A549 (cell line): Measurements from ENCODE around the gene ISOC1. TPM values are rescaled to one million over a fixed set of nuclear protein-coding genes. Genes with fewer than 3 reads are reported as not detected.

Source experiments
- ATAC-seq, 2 experiments: fragments of 200-7000 bp in 1 of 2; fragments of >200 bp in 1 of 2; cut with Nextera tagmentation in 1 of 2; cut with Tn5 transposase in 1 of 2; 3 replicates each; pipeline versions ENCODE4 v1.8.0 to v1.9.1; 2018 to 2020; ENCODE audit warnings: mild to moderate bottlenecking in 1 of 2, moderate library complexity in 1 of 2
- CTCF ChIA-PET: fragments of 300-600 bp; sonication (Branson Sonifier 250); formaldehyde crosslinking; extraction: SDS; loops from one replicate; lab custom pipeline; 2021; ENCODE audit warnings: antibody characterized with exemption, inconsistent platforms; lab: Yijun Ruan, JAX
- POLR2A ChIA-PET: fragments of 350-600 bp; formaldehyde crosslinking; extraction: SDS; loops from one replicate; lab custom pipeline; 2021; ENCODE audit warnings: antibody characterized with exemption, inconsistent platforms; lab: Yijun Ruan, JAX
- DNase-seq, 2 experiments: peaks; one replicate each; pipeline versions ENCODE4 v3.0.0 to v3.0.0-alpha.2; 2011 to 2016; ENCODE audit warnings: low read depth in 1 of 2, low spot score in 1 of 2
- FAIRE-seq: peaks from 2 replicates; lab custom pipeline; 2011; peaks lifted over from hg19 to GRCh38; lab: Jason Lieb, UNC
- H3K27ac ChIP-seq, 2 experiments: fragments of >200 bp; sonication (Bioruptor Twin); formaldehyde crosslinking; 3 replicates each; pipeline ENCODE4 v1.5.1; 2016 to 2017
- H3K4me1 ChIP-seq: fragments of >200 bp; sonication (Bioruptor Twin); formaldehyde crosslinking; 3 replicates; pipeline ENCODE4 v1.6.1; 2016
- H3K4me2 ChIP-seq: fragments of >200 bp; sonication (Bioruptor Twin); formaldehyde crosslinking; 3 replicates; pipeline ENCODE4 v1.6.1; 2016
- H3K4me3 ChIP-seq: fragments of >200 bp; sonication (Bioruptor Twin); formaldehyde crosslinking; 3 replicates; pipeline ENCODE4 v1.5.1; 2016
- H3K9me3 ChIP-seq: fragments of >200 bp; sonication (Bioruptor Twin); formaldehyde crosslinking; 3 replicates; pipeline ENCODE4 v1.6.1; 2016
- BHLHE40 ChIP-seq: IDR thresholded peaks from 2 replicates; pipeline ENCODE4 v1.6.1; 2012; ENCODE audit warnings: low read depth, low read length, inconsistent platforms
- CBX2 ChIP-seq: fragments of 200-600 bp; sonication (generic); IDR thresholded peaks from 2 replicates; pipeline ENCODE4 v1.6.1; 2016; ENCODE audit warnings: low read depth, mild to moderate bottlenecking, borderline replicate concordance
- ESRRA ChIP-seq: fragments of 150-350 bp; IDR thresholded peaks from 2 replicates; pipeline ENCODE4 v1.6.1; 2014; ENCODE audit warnings: mild to moderate bottlenecking, low read length, borderline replicate concordance
- FOSB ChIP-seq: fragments of 250-450 bp; sonication (Bioruptor Pico); IDR thresholded peaks from 2 replicates; pipeline ENCODE4 v1.5.0; 2020; ENCODE audit warnings: mild to moderate bottlenecking, moderate library complexity
- FOXS1 ChIP-seq: fragments of 250-450 bp; sonication (Bioruptor Pico); IDR thresholded peaks from 2 replicates; pipeline ENCODE4 v1.5.0; 2020; ENCODE audit warnings: mild to moderate bottlenecking, moderate library complexity
- HOXA7 ChIP-seq: fragments of 250-450 bp; sonication (Bioruptor Pico); IDR thresholded peaks from 2 replicates; pipeline ENCODE4 v1.5.0; 2020; ENCODE audit warnings: mild to moderate bottlenecking, moderate library complexity
- KDM5A ChIP-seq: fragments of 200-600 bp; sonication (generic); IDR thresholded peaks from 2 replicates; pipeline ENCODE4 v1.6.1; 2016; ENCODE audit warnings: antibody characterized with exemption, mild to moderate bottlenecking
- MAFK ChIP-seq: fragments of 450-650 bp; IDR thresholded peaks from 2 replicates; pipeline ENCODE4 v1.6.1; 2014; ENCODE audit not compliant: partially characterized antibody
- MAX ChIP-seq: IDR thresholded peaks from 2 replicates; pipeline ENCODE4 v1.6.1; 2012
- MYC ChIP-seq: IDR thresholded peaks from 2 replicates; pipeline ENCODE4 v1.6.1; 2012; ENCODE audit warnings: mild to moderate bottlenecking, inconsistent platforms, low read length, improper control_type of control experiment, borderline replicate concordance
- NFE2L2 ChIP-seq: fragments of 150-350 bp; conservative IDR thresholded peaks from 2 replicates; pipeline ENCODE4 v1.6.1; 2014; ENCODE audit warnings: low read length
- PHF8 ChIP-seq: fragments of 200-600 bp; sonication (generic); IDR thresholded peaks from 2 replicates; pipeline ENCODE4 v1.6.1; 2016; ENCODE audit warnings: low read depth, mild to moderate bottlenecking, antibody characterized with exemption, moderate library complexity, borderline replicate concordance
- POLR2AphosphoS2 ChIP-seq: conservative IDR thresholded peaks from 2 replicates; pipeline ENCODE4 v1.6.1; 2012; ENCODE audit warnings: low read length, improper control_type of control experiment, inconsistent platforms
- RAD21 ChIP-seq, 2 experiments: fragments of >200 bp in 1 of 2; sonication (Bioruptor Twin) in 1 of 2; formaldehyde crosslinking in 1 of 2; IDR thresholded peaks in 1 of 2; conservative IDR thresholded peaks in 1 of 2; 2 replicates in 1 of 2; 3 replicates in 1 of 2; pipeline ENCODE4 v1.6.1; 2012 to 2018; ENCODE audit warnings: inconsistent platforms in 1 of 2
- RARB ChIP-seq: fragments of 250-450 bp; sonication (Bioruptor Pico); IDR thresholded peaks from 2 replicates; pipeline ENCODE4 v1.8.0; 2021; ENCODE audit warnings: mild to moderate bottlenecking, moderate library complexity
- REST ChIP-seq: fragments of 200-600 bp; sonication (generic); IDR thresholded peaks from 2 replicates; pipeline ENCODE4 v1.6.1; 2016; ENCODE audit warnings: antibody characterized with exemption, mild to moderate bottlenecking, moderate library complexity
- TFCP2L1 ChIP-seq: fragments of 250-450 bp; sonication (Bioruptor Pico); IDR thresholded peaks from 2 replicates; pipeline ENCODE4 v1.5.0; 2021; ENCODE audit warnings: mild to moderate bottlenecking
- ZC3H11A ChIP-seq: fragments of 450-650 bp; IDR thresholded peaks from 2 replicates; pipeline ENCODE4 v1.6.1; 2014; ENCODE audit warnings: antibody characterized with exemption, mild to moderate bottlenecking
- ZSCAN20 ChIP-seq: fragments of 250-450 bp; sonication (Bioruptor Pico); IDR thresholded peaks from 2 replicates; pipeline ENCODE4 v1.8.0; 2022; ENCODE audit warnings: mild to moderate bottlenecking, moderate library complexity
- WGBS: methylation state at CpG from one replicate; pipeline ENCODE4 v1.1.6; 2017; ENCODE audit errors: missing lambda C conversion rate; 5-methylcytosine and 5-hydroxymethylcytosine counted together
- polyA plus RNA-seq, 4 experiments: library from polyadenylated mRNA; depleted of rRNA in 3 of 4; stranded (reverse); fragments of >200 nt; fragmentation: RNase III in 1 of 4; extraction: RNeasy Plus Mini Kit Qiagen cat#74134 plus additional on column Dnase treatment in 1 of 4; gene quantifications; 2 replicates in 3 of 4; 3 replicates in 1 of 4; pipeline ENCODE4 v1.2.3, GENCODE V29; 2011 to 2017
- small RNA-seq, 6 experiments: library from RNA; depleted of rRNA; stranded (forward); fragments of <200 nt; gene quantifications; one replicate each; pipeline ENCODE3, GENCODE V24; 2012

ISOC1 gene
- polyA plus RNA-seq, 2 of the 4 experiments (the other 2 are of a cell fraction), result 17.3 to 31.6 TPM

GRCh38 chr5:129155876-129156275 lies 61.3 kb downstream of the ISOC1 start:
- Histone ChIP-seq H3K4me1 (no peaks in the 10 kb centered on the region), H3K27ac (no peak overlapping the region), H3K4me2 (no peak overlapping the region), H3K9me3 (no peaks in the 10 kb centered on the region), H3K4me3 (no peak overlapping the region)
- FAIRE-seq (no peak), ATAC-seq (no peak), DNase-seq (no peak)
- ChIA-PET CTCF (no interaction called here), POLR2A (no interaction called here)
- TF ChIP-seq ZSCAN20 (CRISPR knock-in tag) (no peak), NFE2L2 (no peak), CBX2 (no peak), MYC (no peak), ZC3H11A (no peak), FOXS1 (CRISPR knock-in tag) (no peak), KDM5A (no peak), RARB (CRISPR knock-in tag) (no peak), RAD21 (conservative IDR thresholded peaks at IDR 0.05 in 1 of 2, IDR thresholded peaks at IDR 0.05 in 1 of 2) (no peak), FOSB (CRISPR knock-in tag) (no peak), BHLHE40 (no peak), ESRRA (no peak), PHF8 (no peak), REST (no peak)
- WGBS, result 4% methylated on average over 3 of the region's 3 CpGs

GRCh38 chr5:129161830-129162229 lies 67.3 kb downstream of the ISOC1 start:
- no peak for DNase-seq
- Histone ChIP-seq H3K9me3 (no peaks in the 10 kb centered on the region), H3K4me3 (no peak overlapping the region), H3K4me2 (no peak overlapping the region), H3K4me1 (no peaks in the 10 kb centered on the region)
- ChIA-PET CTCF (no interaction called here), POLR2A (no interaction called here)
- TF ChIP-seq HOXA7, result no peak
- TF ChIP-seq MAX, result no peak
- TF ChIP-seq POLR2AphosphoS2, result no peak
- TF ChIP-seq MAFK, result no peak
- TF ChIP-seq TFCP2L1 (CRISPR knock-in tag), result no peak
- TF ChIP-seq, all 56 proteins: peak for 0
- ATAC-seq (no peak), FAIRE-seq (no peak)
- no peak overlapping the region for H3K27ac ChIP-seq

Small RNA genes within 50 kb of the gene (small RNA-seq; reads per million reads assigned to genes)
- 0 reads per million in 6 experiments for gene MIR4633

Other genes starting within 250 kb of the ISOC1 start
- gene SLC27A6, start 129.3 kb upstream of the ISOC1 start, polyA plus RNA-seq (2011; rRNA removed), result 0.05 and 0.11 TPM in 2 replicates
- gene SLC27A6, start 129.3 kb upstream of the ISOC1 start, polyA plus RNA-seq (2017; fragmentation: RNase III; extraction: RNeasy Plus Mini Kit Qiagen cat#74134 plus additional on column Dnase treatment), result 0.11 TPM in 1 of 3 replicates, not detected in the others